ENCODE data around the gene ZNF148.

GRCh38 chr3:125267460-125267859, 107.7 kb downstream of the ZNF148 start:
- TF ChIP-seq CTCF (IDR thresholded peaks at IDR 0.05), result no peak
- no peak for TF ChIP-seq POLR2A (IDR thresholded peaks at IDR 0.05)
